H1 (cell line): ENCODE measurements around the gene PRPS1. TPM values are rescaled to one million over a fixed set of nuclear protein-coding genes. Genes with fewer than 3 reads are reported as not detected.

ENCODE experiments used
- FOSL1 ChIP-seq: IDR thresholded peaks from 2 replicates; pipeline ENCODE4 v1.6.1; 2011; ENCODE audit warnings: mild to moderate bottlenecking, low read depth, low read length, moderate library complexity; ENCODE audit not compliant: insufficient read depth
- HDAC6 ChIP-seq: IDR thresholded peaks from one replicate; pipeline ENCODE4 v1.7.1; 2012; ENCODE audit warnings: low read depth, mild to moderate bottlenecking, inconsistent platforms, low read length, moderate library complexity
- RBBP5 ChIP-seq: IDR thresholded peaks from 2 replicates; pipeline ENCODE4 v1.7.1; 2012; ENCODE audit warnings: low read depth, mild to moderate bottlenecking, inconsistent platforms, low read length, moderate library complexity, borderline replicate concordance
- SRF ChIP-seq: IDR thresholded peaks from 2 replicates; pipeline ENCODE4 v1.6.1; 2011; ENCODE audit warnings: mild to moderate bottlenecking, low read depth, low read length, moderate library complexity
- polyA plus RNA-seq, 7 experiments: library from polyadenylated mRNA; depleted of rRNA in 3 of 7; stranded (reverse) in 5 of 7; unstranded in 2 of 7; fragments of >200 nt in 5 of 7; fragments of 200-250 nt in 2 of 7; gene quantifications; 1 replicate in 5 of 7; 2 replicates in 1 of 7; 4 replicates in 1 of 7; pipeline versions ENCODE4 v1.2.1 to v1.2.3, GENCODE V29; 2011 to 2013; ENCODE audit warnings: missing spikeins in 2 of 7, mixed read lengths in 2 of 7
- total RNA-seq: library from RNA; stranded (reverse); fragmentation: NEBNext Ultra II Directional; extraction: Animal tissue kit (Norgen Biotek cat#: 25700); gene quantifications from 2 replicates; pipeline ENCODE4 v1.2.1, GENCODE V29; 2021
- TF ChIP-seq, protein P1 (sequence below): IDR thresholded peaks from 2 replicates; pipeline ENCODE4 v1.6.1; 2011; ENCODE audit warnings: low read depth, mild to moderate bottlenecking, low read length; ENCODE audit not compliant: insufficient read depth
- TF ChIP-seq, protein P2 (sequence below): fragments of 300-600 bp; sonication (generic); IDR thresholded peaks from 2 replicates; pipeline ENCODE4 v1.7.1; 2012; ENCODE audit warnings: low read length, moderate library complexity, mild to moderate bottlenecking, inconsistent platforms; ENCODE audit not compliant: insufficient replicate concordance

PRPS1 gene
- total and polyA plus RNA-seq, 2 of the 8 experiments (the other 6 are each of a cell fraction or from before 2014, with no cell fraction given): 90.1 to 110 TPM

DNA sequence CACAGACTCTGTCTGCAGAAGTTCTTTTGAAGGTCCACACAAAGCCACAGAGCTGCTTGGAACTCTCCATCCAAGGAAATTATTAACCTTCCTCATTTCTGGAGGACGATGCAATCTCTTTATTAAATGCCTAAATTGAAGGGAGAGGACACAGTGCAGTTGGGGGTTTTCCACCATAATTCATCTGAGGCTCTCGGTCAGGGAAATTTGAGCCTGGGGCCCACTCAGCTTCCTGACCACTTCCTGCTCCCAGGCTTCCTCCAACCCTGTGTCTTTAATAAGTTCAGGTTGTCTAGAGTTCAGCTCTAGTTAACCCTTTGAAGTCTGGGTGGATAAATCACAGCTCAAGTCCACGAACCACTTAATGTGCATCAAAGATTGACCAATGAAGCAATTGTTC lies 58.5 kb downstream of the PRPS1 start (continued):
- TF ChIP-seq, protein P1, sequence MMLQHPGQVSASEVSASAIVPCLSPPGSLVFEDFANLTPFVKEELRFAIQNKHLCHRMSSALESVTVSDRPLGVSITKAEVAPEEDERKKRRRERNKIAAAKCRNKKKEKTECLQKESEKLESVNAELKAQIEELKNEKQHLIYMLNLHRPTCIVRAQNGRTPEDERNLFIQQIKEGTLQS: no peak
- TF ChIP-seq FOSL1 (no peak), RBBP5 (no peak), HDAC6 (no peak), SRF (no peak)
- TF ChIP-seq, protein P2, sequence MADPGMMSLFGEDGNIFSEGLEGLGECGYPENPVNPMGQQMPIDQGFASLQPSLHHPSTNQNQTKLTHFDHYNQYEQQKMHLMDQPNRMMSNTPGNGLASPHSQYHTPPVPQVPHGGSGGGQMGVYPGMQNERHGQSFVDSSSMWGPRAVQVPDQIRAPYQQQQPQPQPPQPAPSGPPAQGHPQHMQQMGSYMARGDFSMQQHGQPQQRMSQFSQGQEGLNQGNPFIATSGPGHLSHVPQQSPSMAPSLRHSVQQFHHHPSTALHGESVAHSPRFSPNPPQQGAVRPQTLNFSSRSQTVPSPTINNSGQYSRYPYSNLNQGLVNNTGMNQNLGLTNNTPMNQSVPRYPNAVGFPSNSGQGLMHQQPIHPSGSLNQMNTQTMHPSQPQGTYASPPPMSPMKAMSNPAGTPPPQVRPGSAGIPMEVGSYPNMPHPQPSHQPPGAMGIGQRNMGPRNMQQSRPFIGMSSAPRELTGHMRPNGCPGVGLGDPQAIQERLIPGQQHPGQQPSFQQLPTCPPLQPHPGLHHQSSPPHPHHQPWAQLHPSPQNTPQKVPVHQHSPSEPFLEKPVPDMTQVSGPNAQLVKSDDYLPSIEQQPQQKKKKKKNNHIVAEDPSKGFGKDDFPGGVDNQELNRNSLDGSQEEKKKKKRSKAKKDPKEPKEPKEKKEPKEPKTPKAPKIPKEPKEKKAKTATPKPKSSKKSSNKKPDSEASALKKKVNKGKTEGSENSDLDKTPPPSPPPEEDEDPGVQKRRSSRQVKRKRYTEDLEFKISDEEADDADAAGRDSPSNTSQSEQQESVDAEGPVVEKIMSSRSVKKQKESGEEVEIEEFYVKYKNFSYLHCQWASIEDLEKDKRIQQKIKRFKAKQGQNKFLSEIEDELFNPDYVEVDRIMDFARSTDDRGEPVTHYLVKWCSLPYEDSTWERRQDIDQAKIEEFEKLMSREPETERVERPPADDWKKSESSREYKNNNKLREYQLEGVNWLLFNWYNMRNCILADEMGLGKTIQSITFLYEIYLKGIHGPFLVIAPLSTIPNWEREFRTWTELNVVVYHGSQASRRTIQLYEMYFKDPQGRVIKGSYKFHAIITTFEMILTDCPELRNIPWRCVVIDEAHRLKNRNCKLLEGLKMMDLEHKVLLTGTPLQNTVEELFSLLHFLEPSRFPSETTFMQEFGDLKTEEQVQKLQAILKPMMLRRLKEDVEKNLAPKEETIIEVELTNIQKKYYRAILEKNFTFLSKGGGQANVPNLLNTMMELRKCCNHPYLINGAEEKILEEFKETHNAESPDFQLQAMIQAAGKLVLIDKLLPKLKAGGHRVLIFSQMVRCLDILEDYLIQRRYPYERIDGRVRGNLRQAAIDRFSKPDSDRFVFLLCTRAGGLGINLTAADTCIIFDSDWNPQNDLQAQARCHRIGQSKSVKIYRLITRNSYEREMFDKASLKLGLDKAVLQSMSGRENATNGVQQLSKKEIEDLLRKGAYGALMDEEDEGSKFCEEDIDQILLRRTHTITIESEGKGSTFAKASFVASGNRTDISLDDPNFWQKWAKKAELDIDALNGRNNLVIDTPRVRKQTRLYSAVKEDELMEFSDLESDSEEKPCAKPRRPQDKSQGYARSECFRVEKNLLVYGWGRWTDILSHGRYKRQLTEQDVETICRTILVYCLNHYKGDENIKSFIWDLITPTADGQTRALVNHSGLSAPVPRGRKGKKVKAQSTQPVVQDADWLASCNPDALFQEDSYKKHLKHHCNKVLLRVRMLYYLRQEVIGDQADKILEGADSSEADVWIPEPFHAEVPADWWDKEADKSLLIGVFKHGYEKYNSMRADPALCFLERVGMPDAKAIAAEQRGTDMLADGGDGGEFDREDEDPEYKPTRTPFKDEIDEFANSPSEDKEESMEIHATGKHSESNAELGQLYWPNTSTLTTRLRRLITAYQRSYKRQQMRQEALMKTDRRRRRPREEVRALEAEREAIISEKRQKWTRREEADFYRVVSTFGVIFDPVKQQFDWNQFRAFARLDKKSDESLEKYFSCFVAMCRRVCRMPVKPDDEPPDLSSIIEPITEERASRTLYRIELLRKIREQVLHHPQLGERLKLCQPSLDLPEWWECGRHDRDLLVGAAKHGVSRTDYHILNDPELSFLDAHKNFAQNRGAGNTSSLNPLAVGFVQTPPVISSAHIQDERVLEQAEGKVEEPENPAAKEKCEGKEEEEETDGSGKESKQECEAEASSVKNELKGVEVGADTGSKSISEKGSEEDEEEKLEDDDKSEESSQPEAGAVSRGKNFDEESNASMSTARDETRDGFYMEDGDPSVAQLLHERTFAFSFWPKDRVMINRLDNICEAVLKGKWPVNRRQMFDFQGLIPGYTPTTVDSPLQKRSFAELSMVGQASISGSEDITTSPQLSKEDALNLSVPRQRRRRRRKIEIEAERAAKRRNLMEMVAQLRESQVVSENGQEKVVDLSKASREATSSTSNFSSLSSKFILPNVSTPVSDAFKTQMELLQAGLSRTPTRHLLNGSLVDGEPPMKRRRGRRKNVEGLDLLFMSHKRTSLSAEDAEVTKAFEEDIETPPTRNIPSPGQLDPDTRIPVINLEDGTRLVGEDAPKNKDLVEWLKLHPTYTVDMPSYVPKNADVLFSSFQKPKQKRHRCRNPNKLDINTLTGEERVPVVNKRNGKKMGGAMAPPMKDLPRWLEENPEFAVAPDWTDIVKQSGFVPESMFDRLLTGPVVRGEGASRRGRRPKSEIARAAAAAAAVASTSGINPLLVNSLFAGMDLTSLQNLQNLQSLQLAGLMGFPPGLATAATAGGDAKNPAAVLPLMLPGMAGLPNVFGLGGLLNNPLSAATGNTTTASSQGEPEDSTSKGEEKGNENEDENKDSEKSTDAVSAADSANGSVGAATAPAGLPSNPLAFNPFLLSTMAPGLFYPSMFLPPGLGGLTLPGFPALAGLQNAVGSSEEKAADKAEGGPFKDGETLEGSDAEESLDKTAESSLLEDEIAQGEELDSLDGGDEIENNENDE: no peak
